GM18873 (cell line): ENCODE results near the gene RAVER1.

Experiments
- ATAC-seq: cut with Tn5 transposase; IDR thresholded peaks from one replicate; pipeline ENCODE4 v1.9.1; 2021; ENCODE audit warnings: mild to moderate bottlenecking, moderate library complexity, moderate number of reproducible peaks; ENCODE audit not compliant: unreplicated experiment, low FRiP score

RAVER1 gene

GRCh38 chr19:10321417-10321797, 11.9 kb downstream of the RAVER1 start:
- ATAC-seq = no peak

GRCh38 chr19:10320602-10321416, 12.5 kb downstream of the RAVER1 start:
- ATAC-seq = no peak

GRCh38 chr19:10318807-10319682, 14.3 kb downstream of the RAVER1 start:
- no peak for ATAC-seq

GRCh38 chr19:10317857-10318462, 15.4 kb downstream of the RAVER1 start:
- no peak for ATAC-seq

GRCh38 chr19:10317045-10317856, 16.1 kb downstream of the RAVER1 start:
- ATAC-seq = no peak

GRCh38 chr19:10316229-10317044, 16.9 kb downstream of the RAVER1 start:
- ATAC-seq = no peak

GRCh38 chr19:10315335-10316214, 17.8 kb downstream of the RAVER1 start, which contains the start of gene FDX2:
Gene FDX2, minus strand, starts transcription at chr19:10316015. Its CDS starts 19 bp downstream, at chr19:10315996.
- peak; percentile 55 for ATAC-seq

GRCh38 chr19:10309423-10309822, 23.9 kb downstream of the RAVER1 start, which contains the start of gene ZGLP1:
Gene ZGLP1, minus strand, starts transcription at chr19:10309815.
- ATAC-seq = no peak

- ATAC-seq = no peak
These were observed 27.0 kb downstream of the RAVER1 start for GRCh38 chr19:10306327-10306726.

- no peak for ATAC-seq
These were observed 28.1 kb downstream of the RAVER1 start for GRCh38 chr19:10305139-10305806.

GRCh38 chr19:10299545-10300458, 33.5 kb downstream of the RAVER1 start:
- no peak for ATAC-seq

GRCh38 chr19:10295847-10296591, 37.3 kb downstream of the RAVER1 start:
- ATAC-seq = no peak

GRCh38 chr19:10295305-10295846, 38.0 kb downstream of the RAVER1 start:
- no peak for ATAC-seq

GRCh38 chr19:10294368-10294697, 39.0 kb downstream of the RAVER1 start:
- no peak for ATAC-seq

- ATAC-seq = no peak
These were observed 39.5 kb downstream of the RAVER1 start for GRCh38 chr19:10293637-10294367.
